Measurements from ENCODE around the gene BCL7A. TPM values are rescaled to one million over a fixed set of nuclear protein-coding genes. Genes with fewer than 3 reads are reported as not detected.

BCL7A gene
- total RNA-seq, 1 donor from 2014 or later = 49.3 TPM

DNA sequence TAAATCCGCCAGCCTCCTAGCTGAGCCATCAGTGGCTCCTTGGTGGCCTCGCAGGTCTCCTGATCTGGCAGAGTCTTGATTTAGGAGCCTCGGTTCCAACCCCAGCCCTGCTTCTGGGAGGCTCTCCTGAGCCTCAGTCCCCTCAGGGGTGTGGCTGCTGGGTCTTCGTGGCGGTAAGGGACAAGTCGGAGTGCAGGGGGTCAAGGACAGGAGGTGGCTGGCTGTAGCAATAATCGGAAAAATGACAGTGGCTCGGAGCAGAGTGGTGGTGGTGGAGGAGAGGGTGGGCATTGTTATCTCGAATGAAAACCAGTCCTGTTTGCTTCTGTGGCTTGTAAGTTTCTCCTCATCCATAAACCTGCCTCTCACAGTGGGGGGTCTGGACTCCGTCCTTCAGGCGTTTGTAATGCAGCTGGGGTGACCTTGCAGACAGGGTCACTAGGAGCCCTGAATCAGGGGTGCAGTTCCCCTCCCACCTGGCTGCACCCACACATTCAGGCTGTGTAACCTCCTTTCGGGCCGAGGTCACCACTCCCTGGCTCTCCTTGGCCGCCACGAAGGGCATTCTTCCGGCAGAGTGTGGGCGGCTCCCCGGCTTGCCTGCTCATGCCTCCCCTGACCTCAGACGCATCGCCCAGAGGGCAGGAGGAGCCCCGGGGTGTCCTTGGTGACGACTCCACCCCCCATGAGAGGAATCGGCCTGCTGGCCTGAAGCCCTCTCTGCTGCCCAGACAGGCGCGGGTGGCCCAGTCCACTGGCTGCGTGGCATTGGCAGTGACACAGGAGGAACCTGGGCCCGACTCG, 8.1 kb downstream of the BCL7A start:
- Mint-ChIP-seq H3K4me1 (ENCODE audit: low read depth) (peaks cover 17% of the 10 kb centered on the region), H3K27ac (peak overlapping the region; percentile 59), H3K9me3 (ENCODE audit: low read depth) (no peaks in the 10 kb centered on the region), H3K4me3 (ENCODE audit: low read depth) (no peak overlapping the region), H3K36me3 (ENCODE audit: insufficient read depth) (no peaks in the 10 kb centered on the region), H3K27me3 (no peaks in the 10 kb centered on the region)
- no peak for DNase-seq (ENCODE audit: low spot score, unreplicated experiment)
- TF ChIP-seq, protein P1, sequence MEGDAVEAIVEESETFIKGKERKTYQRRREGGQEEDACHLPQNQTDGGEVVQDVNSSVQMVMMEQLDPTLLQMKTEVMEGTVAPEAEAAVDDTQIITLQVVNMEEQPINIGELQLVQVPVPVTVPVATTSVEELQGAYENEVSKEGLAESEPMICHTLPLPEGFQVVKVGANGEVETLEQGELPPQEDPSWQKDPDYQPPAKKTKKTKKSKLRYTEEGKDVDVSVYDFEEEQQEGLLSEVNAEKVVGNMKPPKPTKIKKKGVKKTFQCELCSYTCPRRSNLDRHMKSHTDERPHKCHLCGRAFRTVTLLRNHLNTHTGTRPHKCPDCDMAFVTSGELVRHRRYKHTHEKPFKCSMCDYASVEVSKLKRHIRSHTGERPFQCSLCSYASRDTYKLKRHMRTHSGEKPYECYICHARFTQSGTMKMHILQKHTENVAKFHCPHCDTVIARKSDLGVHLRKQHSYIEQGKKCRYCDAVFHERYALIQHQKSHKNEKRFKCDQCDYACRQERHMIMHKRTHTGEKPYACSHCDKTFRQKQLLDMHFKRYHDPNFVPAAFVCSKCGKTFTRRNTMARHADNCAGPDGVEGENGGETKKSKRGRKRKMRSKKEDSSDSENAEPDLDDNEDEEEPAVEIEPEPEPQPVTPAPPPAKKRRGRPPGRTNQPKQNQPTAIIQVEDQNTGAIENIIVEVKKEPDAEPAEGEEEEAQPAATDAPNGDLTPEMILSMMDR (IDR thresholded peaks at IDR 0.05; ENCODE audit: unreplicated experiment) = no peak

DNA sequence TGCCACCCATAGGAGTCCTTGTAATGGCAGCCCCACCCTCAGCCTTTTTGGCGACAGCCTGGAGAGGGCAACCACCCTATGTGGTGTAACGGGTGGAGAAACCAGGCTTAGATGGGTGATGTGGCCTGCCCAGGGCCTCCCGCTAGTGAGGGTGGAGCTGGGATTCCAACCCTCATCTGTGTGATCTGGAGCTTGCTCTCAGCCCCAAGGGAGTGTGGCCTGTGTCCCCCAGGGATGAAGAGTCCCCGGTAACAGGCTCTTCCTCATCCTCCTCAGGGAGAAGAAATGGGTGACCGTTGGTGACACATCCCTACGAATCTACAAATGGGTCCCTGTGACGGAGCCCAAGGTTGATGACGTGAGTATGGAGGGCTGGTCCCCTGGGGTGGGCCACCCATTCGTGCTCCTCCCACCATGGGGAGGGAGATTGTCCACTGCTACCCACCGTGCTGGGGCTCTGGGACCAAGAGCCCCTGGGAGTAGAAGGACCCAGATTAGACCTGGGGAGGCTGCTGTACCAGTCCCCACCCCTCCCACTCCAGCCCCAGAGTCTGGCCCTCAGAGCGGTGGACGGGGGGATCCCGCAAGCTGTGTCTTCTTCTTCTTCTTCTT, 8.8 kb downstream of the BCL7A start:
- H3K36me3 Mint-ChIP-seq (ENCODE audit: insufficient read depth) = peaks cover 5% of the 10 kb centered on the region
- H3K27ac Mint-ChIP-seq = peak overlapping the region; percentile 78
- peaks cover 17% of the 10 kb centered on the region for H3K4me1 Mint-ChIP-seq (ENCODE audit: low read depth)
- H3K27me3 Mint-ChIP-seq = no peaks in the 10 kb centered on the region
- H3K4me3 Mint-ChIP-seq (ENCODE audit: low read depth) = no peak overlapping the region
- TF ChIP-seq, protein P1 (IDR thresholded peaks at IDR 0.05; ENCODE audit: unreplicated experiment) = no peak
- DNase-seq (ENCODE audit: low spot score, unreplicated experiment) = no peak
- H3K9me3 Mint-ChIP-seq (ENCODE audit: low read depth) = no peaks in the 10 kb centered on the region

DNA sequence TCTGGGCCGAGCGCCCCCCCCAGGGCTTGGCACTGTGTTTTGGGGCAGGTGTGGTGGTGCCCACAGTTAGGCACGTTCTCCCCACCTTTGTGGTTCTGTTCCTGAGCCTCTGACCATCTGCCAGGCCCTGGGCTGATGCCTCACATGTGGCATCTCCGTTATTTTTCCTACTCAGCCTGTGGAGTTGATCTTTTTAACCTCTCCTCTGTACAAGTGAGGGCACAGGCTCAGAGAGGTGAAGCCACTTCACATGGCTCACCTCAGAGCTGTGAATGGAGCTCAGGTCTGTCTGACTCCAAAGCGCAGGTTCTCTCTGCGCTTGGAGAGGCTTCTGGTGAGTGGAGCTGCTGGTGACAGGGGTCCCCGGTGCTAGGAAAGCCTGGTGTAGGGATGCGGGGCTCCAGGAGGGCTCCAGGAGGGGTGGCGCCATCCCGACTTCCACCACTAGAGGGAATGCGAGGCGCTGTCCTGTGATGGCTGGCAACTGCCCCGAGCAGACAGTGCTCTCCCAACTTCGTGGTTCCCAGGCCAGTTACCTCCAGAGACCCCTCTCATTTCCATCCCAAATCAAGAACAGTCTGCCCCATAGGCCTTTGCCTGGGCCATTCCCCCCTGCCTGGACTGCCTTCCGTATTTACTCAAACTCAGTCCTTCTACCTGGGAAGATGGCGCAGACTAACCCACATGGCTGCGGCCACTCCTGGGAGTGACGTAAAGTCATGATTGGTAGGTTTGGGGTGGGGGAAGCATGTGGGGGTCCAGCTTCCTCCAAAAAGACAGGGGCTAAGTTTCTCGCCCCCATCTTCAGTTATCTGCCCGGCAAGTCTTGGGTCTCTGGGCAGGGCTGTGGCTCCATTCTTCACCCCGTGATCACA, 9.9 kb downstream of the BCL7A start:
- peak; percentile 47 for DNase-seq (ENCODE audit: low spot score, unreplicated experiment)
- Mint-ChIP-seq H3K36me3 (ENCODE audit: insufficient read depth) (peaks cover 7% of the 10 kb centered on the region), H3K27me3 (no peaks in the 10 kb centered on the region), H3K9me3 (ENCODE audit: low read depth) (no peaks in the 10 kb centered on the region), H3K4me3 (ENCODE audit: low read depth) (no peak overlapping the region), H3K4me1 (ENCODE audit: low read depth) (peaks cover 15% of the 10 kb centered on the region), H3K27ac (peak overlapping the region; percentile 78)
- TF ChIP-seq, protein P1 (IDR thresholded peaks at IDR 0.05; ENCODE audit: unreplicated experiment) = peak; percentile 69

DNA sequence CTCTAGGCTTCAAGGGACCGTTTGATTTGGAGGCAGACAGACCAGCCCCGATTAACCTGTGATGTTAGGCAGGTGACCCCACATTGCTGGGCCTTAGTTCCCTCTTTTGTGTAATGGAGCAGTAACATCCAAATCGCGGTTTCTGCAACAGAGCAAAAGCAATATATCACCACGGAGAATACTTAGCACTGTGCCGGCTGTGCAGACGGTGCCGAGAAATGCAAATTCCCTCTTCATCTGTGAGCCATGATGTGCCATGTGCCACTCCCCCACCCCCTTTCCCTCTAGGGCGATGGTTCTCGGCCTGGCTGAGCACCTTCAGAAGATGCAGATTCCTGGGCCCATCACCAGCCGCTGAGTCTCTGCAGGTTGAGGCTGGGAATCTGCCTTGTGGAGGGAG, 10.9 kb downstream of the BCL7A start:
- Mint-ChIP-seq H3K27ac (no peak overlapping the region), H3K27me3 (no peaks in the 10 kb centered on the region), H3K9me3 (ENCODE audit: low read depth) (no peaks in the 10 kb centered on the region), H3K36me3 (ENCODE audit: insufficient read depth) (peaks cover 9% of the 10 kb centered on the region), H3K4me3 (ENCODE audit: low read depth) (no peak overlapping the region), H3K4me1 (ENCODE audit: low read depth) (peaks cover 10% of the 10 kb centered on the region)
- TF ChIP-seq, protein P1 (IDR thresholded peaks at IDR 0.05; ENCODE audit: unreplicated experiment) = no peak
- no peak for DNase-seq (ENCODE audit: low spot score, unreplicated experiment)

DNA sequence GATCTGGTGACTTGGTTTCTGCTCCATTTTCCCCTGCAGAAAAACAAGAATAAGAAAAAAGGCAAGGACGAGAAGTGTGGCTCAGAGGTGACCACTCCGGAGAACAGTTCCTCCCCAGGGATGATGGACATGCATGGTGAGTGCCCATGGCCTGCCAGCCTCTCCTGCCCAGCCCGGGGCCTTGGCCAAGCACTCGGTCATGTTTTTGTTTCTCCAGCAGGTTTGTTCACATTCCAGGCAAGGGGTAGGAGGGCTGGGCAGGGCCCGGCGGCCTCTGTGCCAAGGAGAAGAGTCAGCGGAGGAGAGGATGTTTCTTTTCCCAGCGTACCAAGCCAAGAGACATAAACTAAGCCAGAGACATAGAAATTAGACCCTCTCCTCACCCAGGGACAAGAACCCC, 13.6 kb downstream of the BCL7A start:
- peaks cover 12% of the 10 kb centered on the region for H3K36me3 Mint-ChIP-seq (ENCODE audit: insufficient read depth)
- DNase-seq (ENCODE audit: low spot score, unreplicated experiment) = no peak
- no peaks in the 10 kb centered on the region for H3K27me3 Mint-ChIP-seq
- H3K4me3 Mint-ChIP-seq (ENCODE audit: low read depth) = no peak overlapping the region
- TF ChIP-seq, protein P1 (IDR thresholded peaks at IDR 0.05; ENCODE audit: unreplicated experiment) = no peak
- H3K27ac Mint-ChIP-seq = no peak overlapping the region
- peaks cover 2% of the 10 kb centered on the region for H3K4me1 Mint-ChIP-seq (ENCODE audit: low read depth)
- no peaks in the 10 kb centered on the region for H3K9me3 Mint-ChIP-seq (ENCODE audit: low read depth)

All from progenitor cell of endocrine pancreas (in vitro differentiated cells).